NCI-H1694 (cell line): ENCODE measurements around the gene PRIM2.
A peak's percentile ranks its signal among the peaks of the same experiment; 100 is the strongest.
"Not testable (repeated sequence)": the region's sequence is repeated elsewhere in the genome, so short reads cannot be mapped to it uniquely, and the experiment has no call there.

Experiments used
- DNase-seq: peaks from one replicate; lab custom pipeline; 2025; lab: John Stamatoyannopoulos, UW

The PRIM2 gene, protein sequence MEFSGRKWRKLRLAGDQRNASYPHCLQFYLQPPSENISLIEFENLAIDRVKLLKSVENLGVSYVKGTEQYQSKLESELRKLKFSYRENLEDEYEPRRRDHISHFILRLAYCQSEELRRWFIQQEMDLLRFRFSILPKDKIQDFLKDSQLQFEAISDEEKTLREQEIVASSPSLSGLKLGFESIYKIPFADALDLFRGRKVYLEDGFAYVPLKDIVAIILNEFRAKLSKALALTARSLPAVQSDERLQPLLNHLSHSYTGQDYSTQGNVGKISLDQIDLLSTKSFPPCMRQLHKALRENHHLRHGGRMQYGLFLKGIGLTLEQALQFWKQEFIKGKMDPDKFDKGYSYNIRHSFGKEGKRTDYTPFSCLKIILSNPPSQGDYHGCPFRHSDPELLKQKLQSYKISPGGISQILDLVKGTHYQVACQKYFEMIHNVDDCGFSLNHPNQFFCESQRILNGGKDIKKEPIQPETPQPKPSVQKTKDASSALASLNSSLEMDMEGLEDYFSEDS

DNA sequence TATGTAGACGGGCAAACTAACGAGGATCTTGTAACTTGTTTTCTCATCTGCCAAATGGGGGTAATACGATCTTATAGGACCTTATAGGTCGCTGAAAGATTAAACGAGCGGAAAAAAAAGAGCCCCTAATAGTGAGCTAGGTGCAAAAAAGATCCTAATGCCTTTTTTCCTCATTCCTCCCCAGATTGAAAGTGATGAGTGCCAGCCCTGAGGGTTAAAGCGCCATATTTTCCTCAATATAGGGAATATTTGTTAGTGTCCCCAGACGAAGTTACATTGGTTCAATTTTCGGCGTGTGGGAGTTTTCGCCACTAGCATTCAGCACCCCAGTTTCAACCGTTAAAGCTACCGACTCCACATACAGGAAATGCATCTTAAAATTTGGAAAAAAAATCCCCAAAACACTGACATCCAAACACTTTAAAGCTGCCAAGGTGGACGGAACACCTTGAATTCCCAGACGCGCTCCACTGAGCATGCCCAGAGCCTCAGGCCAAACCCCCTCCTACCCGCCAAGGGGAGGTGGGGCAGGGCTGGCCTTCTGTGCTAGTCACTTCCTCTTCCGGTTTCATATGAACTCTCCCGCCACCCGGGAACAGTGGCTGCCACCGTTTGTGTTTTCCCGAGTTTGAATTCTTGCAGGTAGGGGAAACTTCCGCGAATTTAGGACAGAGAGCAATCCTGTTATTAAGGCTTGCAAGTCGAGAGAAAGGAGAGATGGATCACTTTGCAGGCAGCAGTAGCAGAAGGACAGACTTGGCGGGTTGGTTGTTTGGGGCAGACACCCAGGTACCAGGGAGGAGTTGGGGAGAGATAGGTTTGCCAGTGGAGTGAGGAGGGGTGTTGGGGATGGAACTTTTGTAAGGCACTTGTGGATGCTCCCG is at the start of gene PRIM2:
Gene PRIM2 (plus strand): TSS at position 571 of the 884 bp plus-strand sequence. CDS start 816 bp downstream, outside the sequence.
- peak; percentile 74 for DNase-seq

DNA sequence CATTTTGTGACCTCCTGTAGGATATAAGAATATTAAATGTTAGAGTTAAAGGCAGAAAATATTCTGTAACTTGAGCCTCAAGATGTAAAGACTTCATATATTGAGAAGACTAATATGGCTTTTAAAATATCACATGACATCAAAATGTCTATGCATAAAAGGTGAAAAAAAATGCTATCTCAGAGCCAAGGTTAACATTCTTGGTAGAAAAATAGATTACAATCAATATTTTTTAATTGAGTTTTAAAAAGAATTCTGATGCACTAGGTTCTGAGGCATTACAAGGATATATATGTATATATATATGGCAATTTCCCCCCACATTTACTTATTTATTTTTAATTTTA is 49.2 kb upstream of the PRIM2 start:
- no peak for DNase-seq

- not testable (repeated sequence) for DNase-seq
Observed at GRCh38 chr6:57274113-57274824, 43.2 kb upstream of the PRIM2 start.

GRCh38 chr6:57275384-57275783 is 42.0 kb upstream of the PRIM2 start:
- DNase-seq = no peak

DNA sequence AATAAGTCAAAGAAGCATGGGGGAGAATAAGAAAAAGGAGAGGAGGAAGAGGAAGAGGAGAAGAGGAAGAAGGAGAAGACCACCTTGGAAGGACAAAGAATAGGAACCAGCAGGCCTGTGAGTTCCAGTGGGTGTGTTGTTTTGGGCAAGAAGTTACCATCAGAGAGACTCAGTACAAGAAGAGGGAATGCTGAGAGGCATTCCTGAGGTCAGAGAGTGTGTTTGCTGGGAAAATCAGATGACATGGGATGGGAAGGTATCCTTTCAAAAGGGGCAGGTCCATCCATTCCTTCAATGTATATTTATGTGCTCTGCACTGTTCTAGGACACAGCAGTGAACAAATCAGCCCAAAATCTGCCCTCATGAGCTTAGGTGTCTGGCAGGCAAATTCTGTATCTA is 40.5 kb upstream of the PRIM2 start:
- no peak for DNase-seq

- DNase-seq = no peak
Observed at GRCh38 chr6:57278570-57278969, 38.9 kb upstream of the PRIM2 start.

GRCh38 chr6:57279013-57279412 is 38.4 kb upstream of the PRIM2 start:
- DNase-seq = no peak

DNA sequence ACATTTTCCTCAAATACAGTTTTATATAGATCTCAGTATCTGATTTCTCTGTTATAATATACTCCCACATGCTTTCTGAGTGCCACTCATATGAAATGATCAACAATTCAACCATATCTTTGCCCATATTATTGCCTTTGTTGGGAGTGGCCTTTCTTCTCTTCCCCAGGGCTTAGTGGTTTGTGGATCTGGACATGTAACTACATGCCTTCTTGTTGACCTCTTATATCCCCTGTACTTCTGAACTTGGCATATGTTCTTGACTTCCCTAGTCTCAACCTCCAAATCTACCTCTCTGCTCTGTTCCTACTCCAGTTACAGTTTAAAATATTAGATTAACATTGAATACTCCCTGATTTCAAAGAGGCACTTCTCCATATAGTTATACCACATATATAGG is 34.3 kb upstream of the PRIM2 start:
- DNase-seq = no peak

GRCh38 chr6:57283911-57284455 is 33.4 kb upstream of the PRIM2 start:
- DNase-seq = no peak

DNA sequence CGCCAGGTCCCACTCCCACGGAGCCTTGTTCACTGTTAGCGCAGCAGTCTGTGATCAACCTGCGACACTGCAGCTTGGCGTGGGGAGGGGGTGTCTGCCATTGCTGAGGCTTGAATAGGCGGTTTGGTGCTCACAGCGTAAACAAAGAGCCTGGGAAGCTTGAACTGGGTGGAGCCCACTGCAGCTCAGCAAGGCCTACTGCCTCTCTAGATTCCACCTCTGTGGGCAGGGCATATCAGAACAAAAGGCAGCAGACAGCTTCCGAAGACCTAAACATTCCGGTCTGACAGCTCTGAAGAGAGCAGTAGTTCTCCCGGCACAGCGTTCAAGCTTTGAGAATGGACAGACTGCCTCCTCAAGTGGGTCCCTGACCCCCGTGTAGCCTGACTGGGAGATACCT is 29.3 kb upstream of the PRIM2 start:
- not testable (repeated sequence) for DNase-seq

- DNase-seq = not testable (repeated sequence)
Observed at GRCh38 chr6:57293472-57293871, 24.0 kb upstream of the PRIM2 start.

DNA sequence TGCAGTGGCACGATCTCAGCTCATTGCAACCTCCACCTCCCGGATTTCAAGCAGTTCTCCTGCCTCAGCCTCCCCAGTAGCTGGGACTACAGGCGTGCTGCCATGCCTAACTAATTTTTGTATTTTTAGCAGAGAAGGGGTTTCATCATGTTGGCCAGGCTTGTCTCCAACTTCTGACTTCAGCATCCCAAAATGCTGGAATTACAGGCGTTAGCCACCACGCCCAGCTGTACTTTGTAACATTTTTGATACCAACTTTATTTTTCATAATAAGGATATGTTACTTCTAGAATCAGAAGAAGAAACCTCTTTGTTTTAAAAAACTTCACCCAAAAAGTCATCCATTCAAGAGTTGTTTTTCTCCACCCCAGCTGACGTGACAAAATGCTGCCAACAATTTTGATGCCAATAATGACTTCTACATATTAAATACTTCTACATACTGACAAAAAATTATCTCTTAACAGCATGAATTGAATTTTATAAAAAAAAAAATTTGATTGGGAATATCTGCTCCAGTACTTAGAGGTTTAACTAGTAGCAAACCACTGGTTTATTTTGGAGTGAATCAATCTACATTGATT is 22.5 kb upstream of the PRIM2 start:
- no peak for DNase-seq

GRCh38 chr6:57297505-57297904 is 19.9 kb upstream of the PRIM2 start:
- no peak for DNase-seq

GRCh38 chr6:57298741-57299140 is 18.7 kb upstream of the PRIM2 start:
- peak; percentile 30 for DNase-seq

DNA sequence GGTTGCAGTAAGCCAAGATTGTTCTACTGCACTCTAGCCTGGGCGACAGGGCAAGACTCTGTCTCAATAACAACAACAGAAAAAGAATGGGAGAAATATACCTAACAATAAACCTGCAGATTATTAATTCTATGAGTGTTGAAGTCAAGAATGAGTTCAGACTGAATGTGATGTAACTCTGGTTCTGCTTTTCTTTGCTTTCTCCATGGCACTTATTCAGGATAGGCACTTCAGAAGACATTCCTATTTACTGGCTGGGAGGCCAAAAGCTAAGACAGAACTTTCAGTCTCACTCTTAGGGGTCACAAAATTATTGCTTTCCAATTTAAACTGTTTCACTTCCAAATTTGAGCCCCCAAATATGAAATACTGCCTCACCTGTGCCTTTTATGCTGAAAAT is 15.7 kb upstream of the PRIM2 start:
- DNase-seq = no peak

- DNase-seq = no peak
Observed at GRCh38 chr6:57302477-57302876, 15.0 kb upstream of the PRIM2 start.

GRCh38 chr6:57303931-57304681 is 13.3 kb upstream of the PRIM2 start:
- DNase-seq = no peak

GRCh38 chr6:57305107-57305506 is 12.3 kb upstream of the PRIM2 start:
- DNase-seq = no peak

- DNase-seq = no peak
Observed at GRCh38 chr6:57305761-57306160, 11.7 kb upstream of the PRIM2 start.

DNA sequence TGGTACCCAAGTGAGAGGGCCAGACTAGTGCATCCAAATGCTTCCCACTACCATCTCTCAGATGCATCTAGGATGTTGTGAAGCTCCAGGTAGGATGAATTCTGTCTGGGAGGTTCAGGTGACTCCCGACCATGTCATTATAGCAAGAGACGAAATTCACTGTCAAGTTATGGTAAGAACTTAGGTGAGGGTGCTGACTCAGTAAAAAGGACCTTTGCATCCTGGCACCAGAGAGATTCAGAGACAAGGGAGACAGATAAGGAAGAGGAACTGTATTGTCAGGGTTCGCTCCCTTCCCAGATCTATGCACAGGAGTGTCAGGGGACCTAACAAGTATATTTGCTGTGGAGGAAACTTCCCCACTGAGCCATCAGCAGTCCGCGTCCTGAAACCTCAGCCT is 11.2 kb upstream of the PRIM2 start:
- DNase-seq = no peak

- no peak for DNase-seq
Observed at GRCh38 chr6:57307850-57308249, 9.6 kb upstream of the PRIM2 start.
